ENCODE data around the gene CCDC148.
"Not testable (repeated sequence)": the region's sequence is repeated elsewhere in the genome, so short reads cannot be mapped to it uniquely, and the experiment has no call there.

The CCDC148 gene

GRCh38 chr2:158357122-158357521 lies 99.4 kb downstream of the CCDC148 start:
- DNase-seq (ENCODE audit: low read depth, low spot score): no peak

- DNase-seq (ENCODE audit: low read depth, low spot score): not testable (repeated sequence)
Observed at GRCh38 chr2:158351466-158351816, 105.1 kb downstream of the CCDC148 start.

GRCh38 chr2:158350751-158351465 lies 105.6 kb downstream of the CCDC148 start:
- not testable (repeated sequence) for DNase-seq (ENCODE audit: low read depth, low spot score)

DNA sequence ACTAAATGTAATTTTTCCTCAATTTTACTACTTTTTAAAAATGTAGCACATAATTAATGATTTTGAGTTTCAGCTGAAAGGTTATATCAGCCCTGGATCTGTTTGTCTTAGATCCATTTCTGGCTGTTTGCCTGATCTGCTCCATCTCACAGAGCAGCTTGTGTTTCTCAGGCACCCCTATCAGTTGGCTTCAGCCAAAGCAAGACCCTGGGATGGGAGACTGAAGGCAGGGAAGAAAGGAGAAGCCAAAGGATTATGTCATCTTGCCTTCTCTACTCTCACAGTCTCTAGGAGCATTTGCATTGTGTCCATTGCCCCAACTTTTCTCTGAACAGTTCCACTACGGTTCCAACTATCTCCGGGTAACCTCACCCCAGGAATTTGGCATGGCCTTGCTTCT lies 110.5 kb downstream of the CCDC148 start:
- no peak for DNase-seq (ENCODE audit: low read depth, low spot score)

DNA sequence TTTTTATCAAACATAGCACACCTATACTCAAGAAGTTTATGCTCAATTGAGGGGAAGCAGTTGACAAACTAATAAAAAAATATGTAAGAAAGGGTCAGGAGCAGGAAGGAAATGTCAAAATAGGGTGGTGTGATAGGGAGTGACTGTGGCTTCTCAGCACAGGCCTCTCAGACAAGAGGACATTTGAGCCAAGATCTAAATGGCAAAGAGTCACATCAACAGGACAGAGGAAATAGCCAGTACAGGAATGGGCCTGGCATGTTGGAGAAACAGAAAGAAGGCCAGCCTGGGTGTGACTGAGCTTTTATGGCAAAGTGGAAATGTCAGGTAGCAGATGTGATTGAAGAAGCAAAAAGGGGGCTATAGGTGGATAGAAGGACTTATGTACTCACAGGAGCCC lies 117.0 kb downstream of the CCDC148 start:
- DNase-seq (ENCODE audit: low read depth, low spot score): no peak

- DNase-seq (ENCODE audit: low read depth, low spot score): no peak
Observed at GRCh38 chr2:158337018-158337417, 119.5 kb downstream of the CCDC148 start.

DNA sequence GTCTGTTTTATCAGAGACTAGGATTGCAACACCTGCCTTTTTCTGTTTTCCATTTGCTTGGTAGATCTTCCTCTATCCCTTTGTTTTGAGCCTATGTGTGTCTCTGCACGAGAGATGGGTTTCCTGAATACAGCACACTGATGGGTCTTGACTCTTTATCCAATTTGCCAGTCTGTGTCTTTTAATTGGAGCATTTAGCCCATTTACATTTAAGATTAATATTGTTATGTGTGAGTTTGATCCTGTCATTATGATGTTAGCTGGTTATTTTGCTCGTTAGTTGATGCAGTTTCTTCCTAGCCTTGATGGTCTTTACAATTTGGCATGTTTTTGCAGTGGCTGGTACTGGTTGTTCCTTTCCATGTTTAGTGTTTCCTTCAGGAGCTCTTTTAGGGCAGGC lies 124.8 kb downstream of the CCDC148 start:
- DNase-seq (ENCODE audit: low read depth, low spot score): not testable (repeated sequence)

GRCh38 chr2:158325782-158326340 lies 130.7 kb downstream of the CCDC148 start:
- no peak for DNase-seq (ENCODE audit: low read depth, low spot score)

DNA sequence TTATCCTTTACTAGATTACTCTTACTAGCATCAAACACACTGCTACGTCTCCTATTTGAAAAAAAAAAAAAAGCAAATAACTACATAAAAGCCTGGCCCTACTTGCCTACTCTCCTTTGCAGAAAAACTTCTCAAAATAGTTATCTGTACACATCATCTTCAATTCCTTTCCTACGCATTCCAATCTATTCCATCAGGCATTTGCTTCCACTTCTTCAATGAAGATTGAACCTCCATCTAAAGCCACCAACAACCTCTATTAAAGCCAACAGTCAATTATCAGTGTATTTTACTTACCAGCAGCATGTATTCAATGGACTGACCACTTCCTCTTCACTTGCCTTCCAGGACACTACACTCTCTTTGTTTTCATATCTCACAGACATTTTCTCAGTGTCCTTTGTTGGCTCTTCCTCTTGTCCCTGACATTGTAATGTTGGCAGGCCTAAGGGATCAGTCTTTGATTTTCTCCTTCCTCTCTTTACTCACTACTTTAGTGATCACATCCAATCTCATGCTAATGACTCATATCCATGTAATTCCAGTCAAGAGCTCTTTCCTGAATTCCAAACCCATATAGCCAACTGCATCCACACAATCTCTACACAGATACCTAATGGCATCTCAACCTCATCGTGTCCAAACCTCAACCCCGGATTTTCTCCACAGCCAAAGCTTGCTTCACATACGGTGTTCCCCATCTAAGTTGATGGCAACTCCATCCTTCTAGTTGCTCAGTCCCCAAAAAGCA lies 131.3 kb downstream of the CCDC148 start:
- no peak for DNase-seq (ENCODE audit: low read depth, low spot score)

- no peak for DNase-seq (ENCODE audit: low read depth, low spot score)
Observed at GRCh38 chr2:158323381-158323780, 133.2 kb downstream of the CCDC148 start.

- no peak for DNase-seq (ENCODE audit: low read depth, low spot score)
Observed at GRCh38 chr2:158321264-158321663, 135.3 kb downstream of the CCDC148 start.

DNA sequence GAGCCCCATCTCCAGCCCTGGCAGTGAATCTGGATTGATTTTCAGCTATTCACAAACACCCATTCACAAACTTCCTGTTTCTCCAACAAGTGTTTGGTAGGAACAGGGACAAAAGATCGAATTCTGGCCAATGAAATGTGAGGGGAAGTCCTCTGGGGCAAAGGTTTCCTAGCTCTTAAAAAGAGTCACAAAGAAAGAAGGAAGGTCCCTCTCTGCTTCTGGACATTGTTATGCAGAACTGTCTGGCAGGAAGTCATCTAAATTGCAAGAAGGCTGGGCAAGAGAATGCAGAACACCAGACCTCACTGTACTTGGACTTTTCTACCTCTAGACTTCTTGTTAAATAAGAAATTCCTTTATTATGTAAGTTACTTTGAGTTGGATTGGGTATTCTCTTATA lies 137.3 kb downstream of the CCDC148 start:
- no peak for DNase-seq (ENCODE audit: low read depth, low spot score)

DNA sequence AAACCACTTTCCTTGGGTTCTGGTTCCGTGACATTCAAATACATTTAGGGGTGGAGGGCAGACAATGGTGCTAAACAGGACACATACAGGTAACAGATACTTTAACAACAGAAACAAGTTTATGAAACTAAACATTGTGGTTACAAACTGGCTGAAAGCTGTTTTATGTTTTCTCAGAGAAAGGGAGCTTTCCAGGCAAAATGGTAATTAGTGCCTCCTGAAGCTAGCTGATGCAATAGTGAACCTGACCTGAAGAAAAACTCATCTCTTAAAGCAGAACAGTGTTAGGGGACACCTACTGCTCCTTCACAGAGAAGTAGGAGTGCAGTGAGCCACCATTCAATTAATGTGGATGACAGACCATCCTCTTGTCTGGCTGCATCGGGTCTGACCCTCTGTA lies 138.9 kb downstream of the CCDC148 start:
- DNase-seq (ENCODE audit: low read depth, low spot score): no peak

DNA sequence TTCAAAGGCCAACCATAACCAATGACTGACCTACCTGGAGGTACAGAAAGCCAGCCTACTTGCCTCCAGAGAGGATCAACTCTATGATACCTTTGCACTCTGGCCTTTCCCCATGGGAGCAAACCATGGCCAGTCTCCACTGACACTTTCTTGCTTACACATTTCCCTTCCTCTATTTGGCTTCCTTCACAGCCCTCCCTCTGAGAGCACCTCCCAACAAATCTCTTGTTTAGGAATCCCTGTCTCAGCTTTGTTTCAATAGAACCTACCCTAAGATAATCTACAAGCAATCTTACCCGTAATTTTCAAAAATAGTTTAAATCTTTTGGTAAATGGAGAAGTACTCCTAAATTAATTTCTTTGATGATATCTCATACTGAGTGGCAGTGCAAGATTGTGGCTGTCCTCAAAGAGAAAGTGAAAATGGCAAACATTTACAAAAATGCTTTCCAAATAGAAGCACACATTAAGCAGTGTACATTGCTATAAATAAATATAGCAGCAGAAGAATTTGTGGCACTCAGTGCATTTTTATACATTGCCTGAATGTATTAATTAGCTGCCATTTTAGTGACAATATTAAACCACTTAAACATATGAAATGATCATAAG lies 140.6 kb downstream of the CCDC148 start:
- no peak for DNase-seq (ENCODE audit: low read depth, low spot score)

DNA sequence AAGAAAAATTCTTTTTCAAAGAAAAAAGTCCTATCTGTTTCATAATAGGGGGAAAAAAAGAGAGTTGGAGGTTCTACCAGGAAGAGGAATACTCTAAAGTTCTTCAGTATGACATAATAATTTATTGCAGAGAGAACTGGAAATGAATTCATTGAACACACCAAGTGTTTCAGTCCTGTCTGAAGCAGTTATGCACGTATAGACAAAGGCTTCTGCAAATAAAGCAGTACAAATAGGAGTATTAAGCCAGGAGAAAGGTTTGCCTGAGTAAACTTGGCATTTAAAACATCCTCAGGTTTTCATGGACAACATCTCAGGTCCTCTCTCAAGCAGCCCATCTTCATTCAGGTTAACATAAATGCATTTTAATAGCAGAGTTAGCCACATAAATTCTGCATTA lies 141.6 kb downstream of the CCDC148 start:
- no peak for DNase-seq (ENCODE audit: low read depth, low spot score)

DNA sequence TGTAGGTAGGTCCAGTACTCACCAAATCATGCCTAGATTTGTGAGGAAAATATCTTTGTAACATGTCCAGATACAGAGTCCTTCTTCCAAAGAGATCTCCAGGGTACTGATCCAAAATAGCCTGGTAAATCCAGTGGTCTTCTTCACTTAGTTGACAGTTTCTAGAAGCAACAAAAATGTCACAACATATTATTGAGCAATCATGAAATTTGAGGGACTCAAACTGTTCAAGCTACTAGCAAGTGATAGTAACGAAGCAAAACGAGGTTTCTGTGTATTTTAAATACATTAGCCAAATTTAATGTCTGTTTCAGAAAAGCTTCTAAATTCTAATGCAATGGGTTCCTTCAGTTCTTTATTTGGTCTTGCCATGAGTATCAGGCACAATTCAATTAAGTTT lies 142.8 kb downstream of the CCDC148 start:
- DNase-seq (ENCODE audit: low read depth, low spot score): no peak

GRCh38 chr2:158312981-158313380 lies 143.6 kb downstream of the CCDC148 start:
- DNase-seq (ENCODE audit: low read depth, low spot score): no peak

GRCh38 chr2:158310407-158310806 lies 146.1 kb downstream of the CCDC148 start:
- not testable (repeated sequence) for DNase-seq (ENCODE audit: low read depth, low spot score)

GRCh38 chr2:158305501-158305900 lies 151.1 kb downstream of the CCDC148 start:
- DNase-seq (ENCODE audit: low read depth, low spot score): no peak

GRCh38 chr2:158300394-158300793 lies 156.2 kb downstream of the CCDC148 start:
- DNase-seq (ENCODE audit: low read depth, low spot score): no peak

- DNase-seq (ENCODE audit: low read depth, low spot score): no peak
Observed at GRCh38 chr2:158297606-158298005, 158.9 kb downstream of the CCDC148 start.

- DNase-seq (ENCODE audit: low read depth, low spot score): no peak
Observed at GRCh38 chr2:158297120-158297519, 159.4 kb downstream of the CCDC148 start.

DNA sequence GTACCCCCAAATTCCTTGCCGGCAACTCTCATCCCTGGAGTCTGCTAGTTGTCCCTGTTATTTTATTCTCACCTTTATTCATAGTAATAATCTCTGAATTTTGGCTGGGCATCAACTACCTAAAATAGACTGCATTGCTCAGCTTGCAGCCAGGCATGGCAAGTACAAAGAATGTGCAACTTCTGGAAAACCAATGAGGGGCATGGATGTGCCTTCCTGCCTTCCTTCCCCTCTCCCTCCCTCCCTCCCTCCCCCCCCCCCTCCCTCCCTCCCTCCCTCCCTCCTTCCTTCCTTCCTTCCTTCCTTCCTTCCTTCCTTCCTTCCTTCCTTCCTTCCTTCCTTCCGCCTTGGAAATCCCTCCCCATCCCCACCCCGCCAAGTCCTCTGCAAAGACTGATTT lies 162.8 kb downstream of the CCDC148 start:
- DNase-seq (ENCODE audit: low read depth, low spot score): no peak

Measured in activated CD4-positive, CD25-positive, alpha-beta regulatory T cell treated with anti-CD3 and anti-CD28 coated beads, Interleukin-2, amount 50 U/mL, for 16 hours (primary cell).